ENCODE measurements around the gene PLK5. TPM values are rescaled to one million over a fixed set of nuclear protein-coding genes. Genes with fewer than 3 reads are reported as not detected.

The PLK5 gene
- total and polyA plus RNA-seq, 2 experiments from 2014 or later, result 0.97 to 1.2 TPM

DNA sequence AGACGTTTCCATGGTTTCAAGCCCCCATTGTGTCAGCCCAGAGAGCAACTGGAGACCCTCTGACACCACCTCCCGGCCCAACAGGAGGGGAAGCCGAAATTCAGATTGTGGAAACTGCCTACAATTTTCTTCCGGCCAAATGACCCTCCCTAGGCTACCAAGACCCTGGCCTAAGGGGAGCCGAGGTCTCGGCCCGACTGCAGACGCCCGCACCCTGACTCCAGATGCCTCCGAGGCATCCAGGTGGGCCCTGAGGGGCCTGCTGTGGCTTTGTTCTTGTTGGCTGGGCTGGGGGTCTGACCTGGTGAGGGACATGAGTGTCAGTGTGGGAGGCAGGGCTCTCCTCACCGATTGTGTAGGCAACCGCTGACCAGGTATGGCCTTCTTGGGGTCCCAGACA lies 34.7 kb downstream of the PLK5 start (continued):
- TF ChIP-seq ZNF462 (CRISPR knock-in tag; IDR thresholded peaks at IDR 0.05), result no peak
- TF ChIP-seq, protein P1, sequence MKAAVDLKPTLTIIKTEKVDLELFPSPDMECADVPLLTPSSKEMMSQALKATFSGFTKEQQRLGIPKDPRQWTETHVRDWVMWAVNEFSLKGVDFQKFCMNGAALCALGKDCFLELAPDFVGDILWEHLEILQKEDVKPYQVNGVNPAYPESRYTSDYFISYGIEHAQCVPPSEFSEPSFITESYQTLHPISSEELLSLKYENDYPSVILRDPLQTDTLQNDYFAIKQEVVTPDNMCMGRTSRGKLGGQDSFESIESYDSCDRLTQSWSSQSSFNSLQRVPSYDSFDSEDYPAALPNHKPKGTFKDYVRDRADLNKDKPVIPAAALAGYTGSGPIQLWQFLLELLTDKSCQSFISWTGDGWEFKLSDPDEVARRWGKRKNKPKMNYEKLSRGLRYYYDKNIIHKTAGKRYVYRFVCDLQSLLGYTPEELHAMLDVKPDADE (IDR thresholded peaks at IDR 0.05), result no peak
- TF ChIP-seq EZH2phosphoT487 (IDR thresholded peaks at IDR 0.05; ENCODE audit: unreplicated experiment), result no peak
- no peak for TF ChIP-seq JUNB (IDR thresholded peaks at IDR 0.05; ENCODE audit: unreplicated experiment)
- no peak for TF ChIP-seq EZH2 (IDR thresholded peaks at IDR 0.05; ENCODE audit: low read depth, unreplicated experiment)
- TF ChIP-seq STAT1 (IDR thresholded peaks at IDR 0.05; ENCODE audit: unreplicated experiment), result no peak

- Histone ChIP-seq H3K4me1 (ENCODE audit: insufficient read depth) (no peaks in the 10 kb centered on the region), H3K27me3 (ENCODE audit: insufficient read depth) (no peaks in the 10 kb centered on the region), H4K20me1 (replicated peaks; ENCODE audit: insufficient read depth) (peaks cover 47% of the 10 kb centered on the region), H3K4me3 (no peak overlapping the region), H2AFZ (no peak overlapping the region), H3F3A (replicated peaks; ENCODE audit: low read depth) (no peaks in the 10 kb centered on the region), H3K79me2 (replicated peaks; ENCODE audit: insufficient read depth) (peaks cover 72% of the 10 kb centered on the region), H3K36me3 (ENCODE audit: insufficient read depth) (peaks cover 3% of the 10 kb centered on the region; the same call in 1 of the 2 replicates), H3K27ac (ENCODE audit: low read depth) (no peak overlapping the region), H3K9me2 (ENCODE audit: insufficient read depth) (no peaks in the 10 kb centered on the region), H3K4me2 (no peak overlapping the region)
- DNase-seq (ENCODE audit: low spot score) (no peak), ATAC-seq (no peak)
- H3K27me3 Mint-ChIP-seq (ENCODE audit: insufficient read depth, low read depth, poor library complexity), result peaks cover 4% of the 10 kb centered on the region
- H3K27ac Mint-ChIP-seq, result peak overlapping the region; percentile 70; the same call in 1 of the 2 replicates
- peaks cover under 1% of the 10 kb centered on the region; the same call in 2 of the 3 replicates for H3K4me1 Mint-ChIP-seq
- peaks cover 28% of the 10 kb centered on the region; the same call in 2 of the 3 replicates for H3K36me3 Mint-ChIP-seq (ENCODE audit: low read depth)
- no peak overlapping the region for H3K4me3 Mint-ChIP-seq
- no peaks in the 10 kb centered on the region; the same call in 2 of the 3 replicates for H3K9me3 Mint-ChIP-seq
- TF ChIP-seq, protein P1 (IDR thresholded peaks at IDR 0.05), result no peak
- TF ChIP-seq NANOG (IDR thresholded peaks at IDR 0.05; ENCODE audit: borderline replicate concordance) (no peak), JUNB (IDR thresholded peaks at IDR 0.05; ENCODE audit: unreplicated experiment) (no peak), EZH2phosphoT487 (IDR thresholded peaks at IDR 0.05; ENCODE audit: unreplicated experiment) (no peak), EZH2 (IDR thresholded peaks at IDR 0.05; ENCODE audit: low read depth, unreplicated experiment) (no peak), POLR2AphosphoS5 (IDR thresholded peaks at IDR 0.05; ENCODE audit: low read depth) (no peak), CTCF (conservative IDR thresholded peaks at IDR 0.05; ENCODE audit: low read depth in 2 of 2) (no peak)
Measured at GRCh38 chr19:1560286-1560882, 36.5 kb downstream of the PLK5 start.

Measured in GM23338 (cell line).